HG03457 (cell line): ENCODE data around the gene COL24A1.
"Not testable (repeated sequence)": the region's sequence is repeated elsewhere in the genome, so short reads cannot be mapped to it uniquely, and the experiment has no call there.

ENCODE experiments used
- ATAC-seq: cut with Tn5 transposase; IDR thresholded peaks from one replicate; pipeline ENCODE4 v1.9.1; 2021; ENCODE audit warnings: moderate number of reproducible peaks; ENCODE audit not compliant: unreplicated experiment

COL24A1 gene

GRCh38 chr1:86000601-86001000 is 156.0 kb downstream of the COL24A1 start:
- ATAC-seq = no peak

DNA sequence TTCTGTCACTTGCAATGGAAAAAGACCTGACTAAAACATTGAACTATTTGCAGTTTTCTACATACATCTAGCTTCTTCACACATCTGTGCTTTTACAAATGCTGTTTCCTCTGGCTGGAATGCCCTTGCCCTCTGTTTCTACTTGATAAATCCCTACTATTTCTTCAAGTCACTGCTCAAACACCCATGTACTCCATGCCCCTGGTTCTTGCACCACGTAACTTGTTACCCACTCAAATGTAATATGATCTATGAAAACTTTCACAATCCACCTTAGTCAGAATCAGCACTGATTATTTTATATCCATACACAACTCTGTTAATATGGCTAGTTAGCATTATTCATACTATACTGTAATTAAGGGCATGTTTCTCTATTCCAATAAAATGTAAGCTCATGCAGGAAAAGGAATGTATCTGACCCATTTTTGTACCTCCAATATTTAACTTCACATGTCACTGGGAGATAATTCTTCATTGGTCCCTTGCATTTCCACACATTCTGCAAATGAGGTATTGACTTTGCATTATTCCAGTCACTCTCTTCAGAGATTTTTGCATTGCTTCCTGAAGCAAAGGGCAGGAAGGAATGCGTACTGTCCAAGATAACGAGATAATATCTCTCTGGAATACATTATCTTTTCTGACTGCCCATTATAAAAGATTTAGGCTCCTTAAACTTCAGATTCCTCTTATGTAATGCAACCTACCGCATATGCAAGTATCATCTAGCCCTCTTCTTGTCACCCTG is 158.3 kb downstream of the COL24A1 start:
- no peak for ATAC-seq

- no peak for ATAC-seq
Observed at GRCh38 chr1:85992791-85993190, 163.8 kb downstream of the COL24A1 start.

- no peak for ATAC-seq
Observed at GRCh38 chr1:85991261-85991660, 165.3 kb downstream of the COL24A1 start.

DNA sequence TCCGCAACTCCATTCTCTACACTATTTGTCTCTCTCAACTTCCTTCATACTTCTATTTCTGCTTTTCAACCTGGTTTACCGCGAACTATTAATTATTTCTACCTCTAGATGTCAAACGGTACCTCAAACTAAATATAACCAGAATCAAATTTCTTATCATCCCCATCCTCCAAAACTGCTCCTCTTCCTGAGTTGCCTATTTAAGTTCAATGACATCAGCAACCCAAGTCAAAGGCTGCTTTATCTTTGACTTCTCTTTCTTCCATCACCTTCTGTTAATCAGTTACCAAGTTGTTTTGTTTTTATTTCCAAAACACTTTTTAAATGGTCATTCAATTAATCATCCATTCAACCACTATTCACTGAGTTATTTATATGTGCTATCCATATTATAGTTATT is 171.9 kb downstream of the COL24A1 start:
- ATAC-seq = no peak

- ATAC-seq = no peak
Observed at GRCh38 chr1:85983316-85983715, 173.3 kb downstream of the COL24A1 start.

DNA sequence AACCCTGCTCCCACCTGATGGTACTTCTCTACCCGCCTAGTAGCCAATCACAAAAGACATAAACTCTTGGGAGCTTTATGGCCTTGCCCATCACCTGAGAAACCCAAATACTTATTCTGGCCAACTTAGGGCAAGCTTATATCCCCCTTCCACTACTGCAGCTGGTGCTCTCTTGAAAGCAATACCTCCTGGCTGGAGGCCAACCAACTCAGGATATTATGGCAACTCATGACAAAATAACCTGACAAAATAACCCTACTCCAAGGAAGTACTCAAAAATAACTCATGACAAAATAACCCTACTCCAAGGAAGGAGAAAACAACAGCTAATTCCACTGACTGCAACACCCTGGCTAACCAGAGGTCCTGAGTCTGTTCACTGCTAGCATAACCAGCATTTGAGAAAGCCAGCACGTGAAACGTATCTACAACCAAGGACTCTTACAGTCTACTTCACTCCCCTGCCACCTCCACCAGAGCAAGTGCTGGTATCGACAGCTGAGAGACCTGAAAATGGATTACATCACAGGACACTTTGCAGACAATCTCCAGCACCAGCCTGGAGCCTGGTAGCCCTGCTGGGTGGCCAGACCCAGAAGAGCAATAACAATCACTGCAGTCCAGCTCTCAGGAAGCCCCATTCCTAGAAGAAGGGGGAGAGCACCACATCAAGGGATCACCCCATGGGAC is 179.9 kb downstream of the COL24A1 start:
- no peak for ATAC-seq

- no peak for ATAC-seq
Observed at GRCh38 chr1:85975912-85976371, 180.6 kb downstream of the COL24A1 start.

GRCh38 chr1:85962457-85962856 is 194.1 kb downstream of the COL24A1 start:
- ATAC-seq = no peak

DNA sequence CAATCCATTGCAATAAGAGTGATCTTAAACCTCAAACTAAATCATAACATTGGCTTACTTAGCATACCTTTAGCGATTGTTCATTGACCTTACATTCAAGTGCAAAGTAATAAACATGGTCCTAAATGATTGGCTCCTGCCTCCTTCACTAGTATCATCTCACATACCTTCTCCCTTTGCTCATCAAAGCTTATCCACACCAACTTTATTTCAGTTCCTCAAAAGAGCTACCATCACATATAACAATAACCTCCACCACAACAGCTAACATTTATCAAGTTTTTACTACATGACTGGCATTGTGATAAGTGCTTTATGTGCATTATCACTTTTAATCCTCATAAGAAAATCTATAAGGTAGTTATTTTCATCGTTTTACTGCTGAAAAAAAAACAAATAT is 198.8 kb downstream of the COL24A1 start:
- ATAC-seq = no peak

- not testable (repeated sequence) for ATAC-seq
Observed at GRCh38 chr1:85955218-85955617, 201.4 kb downstream of the COL24A1 start.

DNA sequence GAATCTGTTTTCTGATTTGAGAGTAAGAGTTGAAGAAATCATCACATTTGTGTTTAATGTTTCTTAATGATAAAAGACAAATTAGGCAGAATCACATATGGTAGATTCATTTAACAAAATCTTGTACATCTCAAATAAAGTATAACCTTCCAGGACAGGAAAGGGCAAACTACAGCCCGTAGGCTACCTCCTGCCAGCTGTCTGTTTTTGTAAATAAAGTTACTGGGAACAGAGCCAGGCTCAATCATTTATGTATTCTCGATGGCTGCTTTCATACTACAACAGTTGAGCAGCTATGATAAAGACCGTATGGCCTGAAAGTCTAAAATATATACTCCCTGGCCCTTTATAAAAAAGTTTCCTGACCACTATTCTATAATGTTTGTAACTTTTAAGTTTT is 204.1 kb downstream of the COL24A1 start:
- ATAC-seq = no peak

- ATAC-seq = no peak
Observed at GRCh38 chr1:85947186-85947585, 209.4 kb downstream of the COL24A1 start.

GRCh38 chr1:85943945-85944344 is 212.6 kb downstream of the COL24A1 start:
- ATAC-seq = no peak

GRCh38 chr1:85943526-85943925 is 213.0 kb downstream of the COL24A1 start:
- no peak for ATAC-seq

DNA sequence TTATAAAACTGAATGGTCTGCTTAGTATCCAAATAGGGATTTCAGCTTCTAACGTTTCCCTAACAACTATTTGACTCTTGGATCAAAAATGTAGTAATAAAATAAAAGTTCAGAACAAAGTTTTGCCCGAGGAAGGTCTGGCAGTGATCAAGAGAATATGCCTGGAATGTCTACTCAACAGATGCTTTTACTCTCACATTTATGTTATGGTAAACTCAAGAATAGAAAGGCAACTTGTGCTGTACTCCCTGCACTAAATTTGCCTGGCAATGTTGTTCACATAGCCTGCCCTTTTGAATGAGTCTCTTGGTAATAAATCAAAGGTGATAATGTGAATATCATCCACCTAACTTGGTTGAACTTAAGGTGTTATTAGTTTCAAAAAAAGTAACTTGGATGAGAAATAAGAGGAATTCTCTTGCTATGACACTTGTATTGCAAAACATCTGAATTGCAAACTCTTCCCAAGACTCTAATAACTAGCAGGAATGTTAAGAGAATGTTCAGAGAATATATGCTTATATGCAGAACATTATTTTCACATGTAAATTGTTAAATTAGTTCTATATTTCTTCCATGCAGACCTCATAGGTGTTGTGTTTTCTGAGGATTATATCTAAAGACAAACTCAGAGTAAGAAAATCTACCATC is 215.8 kb downstream of the COL24A1 start:
- ATAC-seq = no peak

GRCh38 chr1:85938829-85939228 is 217.7 kb downstream of the COL24A1 start:
- ATAC-seq = no peak

DNA sequence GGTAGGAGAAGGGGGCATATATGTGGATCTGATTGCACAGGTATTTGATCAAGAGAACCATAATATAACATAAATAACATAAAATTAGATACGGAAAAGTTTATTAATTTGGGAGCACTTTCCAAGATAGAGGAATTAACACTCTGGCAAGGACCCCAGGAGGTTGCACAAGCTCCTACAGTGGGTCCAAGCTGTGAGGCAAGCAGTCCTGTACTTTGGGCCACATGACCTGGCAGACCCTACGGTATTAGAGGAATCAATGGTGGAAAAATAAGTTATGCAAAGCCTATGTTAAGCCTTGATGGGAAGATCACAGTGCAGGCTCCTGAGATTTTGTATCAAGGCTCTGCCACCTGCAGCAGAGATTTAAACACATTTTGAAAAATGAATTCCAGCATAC is 220.1 kb downstream of the COL24A1 start:
- no peak for ATAC-seq

DNA sequence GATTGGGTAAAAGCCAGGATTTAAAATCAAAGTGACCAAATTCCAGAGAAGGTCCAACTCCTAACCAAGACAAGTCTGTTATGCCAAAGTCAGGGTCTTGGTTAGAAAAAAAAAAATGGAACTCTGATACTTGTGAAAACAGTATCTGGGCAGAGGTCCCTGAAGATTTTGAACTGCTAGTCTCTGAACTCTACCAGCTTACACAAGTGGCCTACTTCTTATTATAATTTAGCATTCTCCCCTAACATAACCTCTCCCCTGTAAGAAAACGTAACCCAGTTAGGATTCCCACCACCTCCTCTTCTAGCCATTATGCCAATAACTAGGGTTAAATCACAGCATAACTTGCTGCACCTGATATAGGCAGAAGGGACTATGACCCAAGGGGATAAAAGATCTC is 220.5 kb downstream of the COL24A1 start:
- ATAC-seq = no peak

GRCh38 chr1:85935234-85935633 is 221.3 kb downstream of the COL24A1 start:
- no peak for ATAC-seq

DNA sequence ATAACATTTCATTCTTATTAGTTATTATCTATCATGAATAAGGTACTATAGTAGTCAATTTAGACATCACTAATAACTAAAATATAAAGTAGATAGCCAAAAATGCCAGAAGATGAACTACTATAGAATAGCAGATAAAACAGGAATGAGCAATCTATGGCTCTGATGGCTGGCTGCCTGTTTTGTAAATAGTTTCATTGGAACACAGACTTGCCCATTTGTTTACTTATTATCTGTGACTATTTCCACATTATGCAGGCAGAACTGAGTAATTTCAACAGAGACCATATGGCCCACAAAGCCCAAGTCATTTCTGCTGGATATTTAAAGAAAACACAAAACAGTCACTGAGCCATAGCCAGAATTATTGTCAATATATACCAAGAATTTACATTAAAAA is 222.1 kb downstream of the COL24A1 start:
- no peak for ATAC-seq

DNA sequence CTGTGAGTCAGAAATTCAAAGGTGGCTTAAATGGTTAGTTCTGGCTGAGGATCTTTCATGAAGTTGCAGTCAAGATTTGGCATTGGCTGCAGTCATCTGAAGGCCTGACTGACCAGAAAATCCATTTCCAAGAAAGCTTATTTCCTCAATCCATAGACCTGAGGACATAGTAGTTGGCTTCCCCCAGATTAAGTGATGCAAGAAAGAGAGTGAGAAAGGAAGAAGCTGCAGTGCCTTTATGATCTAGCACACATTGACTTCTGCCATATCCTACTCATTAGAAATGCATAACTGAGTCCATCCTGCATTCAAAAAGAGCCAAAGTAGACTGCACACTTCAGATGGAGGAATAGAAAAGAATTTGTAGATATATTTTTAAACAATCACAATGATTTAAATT is 222.6 kb downstream of the COL24A1 start:
- no peak for ATAC-seq
